Stimulated activated naive CD8-positive, alpha-beta T cell treated with anti-CD3 and anti-CD28 coated beads, Interleukin-15, amount 100 ng/mL, for 72 hours (primary cell): ENCODE results near the gene LIG4.

Source experiments
- ATAC-seq: fragments of 150-1000 bp; cut with Tn5 transposase; 2 replicates; pipeline ENCODE4 v1.10.0; 2021; ENCODE audit warnings: mild to moderate bottlenecking, moderate library complexity
- DNase-seq, 2 donors: peaks; one replicate each; pipeline ENCODE4 v3.0.0; 2021 to 2022
- H3K27ac Mint-ChIP-seq, 2 donors: one replicate each; pipeline ENCODE4 v1.8.0; 2022; ENCODE audit warnings: mild to moderate bottlenecking in 2 of 2, mixed read lengths in 2 of 2, moderate library complexity in 2 of 2
- H3K27me3 Mint-ChIP-seq: one replicate; pipeline ENCODE4 v1.8.0; 2022; ENCODE audit warnings: mixed read lengths
- H3K4me1 Mint-ChIP-seq: one replicate; pipeline ENCODE4 v1.8.0; 2022; ENCODE audit warnings: mild to moderate bottlenecking, mixed read lengths
- H3K4me3 Mint-ChIP-seq, 2 donors: one replicate each; pipeline ENCODE4 v1.8.0; 2022; ENCODE audit warnings: mild to moderate bottlenecking in 2 of 2, mixed read lengths in 2 of 2, moderate library complexity in 1 of 2
- H3K9me3 Mint-ChIP-seq, 2 donors: one replicate each; pipeline ENCODE4 v1.8.0; 2022; ENCODE audit warnings: mixed read lengths in 2 of 2

LIG4 gene

GRCh38 chr13:108213946-108214345, 1.4 kb downstream of the LIG4 start:
- Mint-ChIP-seq H3K27ac (peak overlapping the region in 1 of 2 donors; percentile 80), H3K9me3 (peaks cover 10 to 12% of the 10 kb centered on the region in 2 donors), H3K27me3 (no peaks in the 10 kb centered on the region), H3K4me1 (peaks cover 23% of the 10 kb centered on the region), H3K4me3 (peak overlapping the region; percentile 81 to 85)
- no peak for ATAC-seq
- no peak for DNase-seq

GRCh38 chr13:108212886-108213285, 2.5 kb downstream of the LIG4 start:
- H3K4me3 Mint-ChIP-seq: no peak overlapping the region
- H3K27ac Mint-ChIP-seq: peak overlapping the region in 1 of 2 donors; percentile 83
- peaks cover 23% of the 10 kb centered on the region for H3K4me1 Mint-ChIP-seq
- DNase-seq: no peak
- no peak for ATAC-seq
- H3K9me3 Mint-ChIP-seq: peaks cover 12 to 15% of the 10 kb centered on the region in 2 donors
- no peaks in the 10 kb centered on the region for H3K27me3 Mint-ChIP-seq

GRCh38 chr13:108210551-108210950, 4.8 kb downstream of the LIG4 start:
- DNase-seq: no peak
- Mint-ChIP-seq H3K27me3 (no peaks in the 10 kb centered on the region), H3K9me3 (peaks cover 12 to 15% of the 10 kb centered on the region in 2 donors), H3K4me1 (peaks cover 9% of the 10 kb centered on the region), H3K4me3 (no peak overlapping the region), H3K27ac (no peak overlapping the region)
- ATAC-seq: no peak

- H3K9me3 Mint-ChIP-seq: peaks cover 0 to 11% of the 10 kb centered on the region in 2 donors
- H3K27me3 Mint-ChIP-seq: peaks cover 29% of the 10 kb centered on the region
- H3K27ac Mint-ChIP-seq: no peak overlapping the region
- ATAC-seq (peak; percentile 94), DNase-seq (no peak)
- no peak overlapping the region for H3K4me3 Mint-ChIP-seq
- H3K4me1 Mint-ChIP-seq: peaks cover 14% of the 10 kb centered on the region
These were observed 14.4 kb downstream of the LIG4 start for GRCh38 chr13:108200781-108201398.

GRCh38 chr13:108195861-108196260, 19.5 kb downstream of the LIG4 start:
- Mint-ChIP-seq H3K4me3 (no peak overlapping the region), H3K4me1 (no peaks in the 10 kb centered on the region), H3K9me3 (peaks cover 2 to 30% of the 10 kb centered on the region in 2 donors), H3K27me3 (peaks cover 21% of the 10 kb centered on the region), H3K27ac (no peak overlapping the region)
- ATAC-seq (no peak), DNase-seq (no peak)

- ATAC-seq (no peak), DNase-seq (no peak)
- Mint-ChIP-seq H3K4me3 (no peak overlapping the region), H3K27me3 (peaks cover 21% of the 10 kb centered on the region), H3K9me3 (peaks cover 8 to 30% of the 10 kb centered on the region in 2 donors), H3K27ac (no peak overlapping the region), H3K4me1 (no peaks in the 10 kb centered on the region)
These were observed 20.2 kb downstream of the LIG4 start for GRCh38 chr13:108195146-108195545.

- H3K9me3 Mint-ChIP-seq: peaks cover 8 to 30% of the 10 kb centered on the region in 2 donors
- ATAC-seq (no peak), DNase-seq (no peak)
- H3K4me3 Mint-ChIP-seq: no peak overlapping the region
- peaks cover 15% of the 10 kb centered on the region for H3K27me3 Mint-ChIP-seq
- no peaks in the 10 kb centered on the region for H3K4me1 Mint-ChIP-seq
- no peak overlapping the region for H3K27ac Mint-ChIP-seq
These were observed 20.9 kb downstream of the LIG4 start for GRCh38 chr13:108194435-108194936.

GRCh38 chr13:108193806-108194205, 21.5 kb downstream of the LIG4 start:
- Mint-ChIP-seq H3K27me3 (peaks cover 12% of the 10 kb centered on the region), H3K4me1 (no peaks in the 10 kb centered on the region), H3K27ac (no peak overlapping the region), H3K4me3 (no peak overlapping the region), H3K9me3 (peaks cover 8 to 28% of the 10 kb centered on the region in 2 donors)
- no peak for ATAC-seq
- no peak for DNase-seq

- DNase-seq (no peak), ATAC-seq (no peak)
- H3K4me3 Mint-ChIP-seq: no peak overlapping the region
- H3K27me3 Mint-ChIP-seq: peaks cover 9% of the 10 kb centered on the region
- H3K9me3 Mint-ChIP-seq: peaks cover 8 to 19% of the 10 kb centered on the region in 2 donors
- H3K27ac Mint-ChIP-seq: no peak overlapping the region
- no peaks in the 10 kb centered on the region for H3K4me1 Mint-ChIP-seq
These were observed 24.4 kb downstream of the LIG4 start for GRCh38 chr13:108190897-108191296.

GRCh38 chr13:108188260-108188659, 27.1 kb downstream of the LIG4 start:
- Mint-ChIP-seq H3K9me3 (peaks cover 0 to 8% of the 10 kb centered on the region in 2 donors), H3K27me3 (peaks cover 9% of the 10 kb centered on the region), H3K4me3 (no peak overlapping the region), H3K4me1 (no peaks in the 10 kb centered on the region), H3K27ac (no peak overlapping the region)
- DNase-seq: no peak
- ATAC-seq: no peak

GRCh38 chr13:108185223-108185622, 30.1 kb downstream of the LIG4 start:
- no peak for ATAC-seq
- H3K4me1 Mint-ChIP-seq: no peaks in the 10 kb centered on the region
- no peak for DNase-seq
- H3K9me3 Mint-ChIP-seq: no peaks in the 10 kb centered on the region
- H3K27ac Mint-ChIP-seq: no peak overlapping the region
- no peak overlapping the region for H3K4me3 Mint-ChIP-seq
- peaks cover 9% of the 10 kb centered on the region for H3K27me3 Mint-ChIP-seq

GRCh38 chr13:108182652-108183051, 32.7 kb downstream of the LIG4 start:
- Mint-ChIP-seq H3K4me3 (no peak overlapping the region), H3K4me1 (no peaks in the 10 kb centered on the region), H3K27me3 (peaks cover 1% of the 10 kb centered on the region), H3K9me3 (no peaks in the 10 kb centered on the region), H3K27ac (no peak overlapping the region)
- ATAC-seq (no peak), DNase-seq (no peak)

GRCh38 chr13:108178078-108178477, 37.3 kb downstream of the LIG4 start:
- no peaks in the 10 kb centered on the region for H3K9me3 Mint-ChIP-seq
- no peak overlapping the region for H3K4me3 Mint-ChIP-seq
- H3K27me3 Mint-ChIP-seq: no peaks in the 10 kb centered on the region
- no peak for DNase-seq
- H3K4me1 Mint-ChIP-seq: no peaks in the 10 kb centered on the region
- no peak for ATAC-seq
- no peak overlapping the region for H3K27ac Mint-ChIP-seq

GRCh38 chr13:108176685-108177274, 38.6 kb downstream of the LIG4 start:
- Mint-ChIP-seq H3K27ac (no peak overlapping the region), H3K4me3 (no peak overlapping the region), H3K27me3 (no peaks in the 10 kb centered on the region), H3K4me1 (no peaks in the 10 kb centered on the region), H3K9me3 (peaks cover 6 to 8% of the 10 kb centered on the region in 2 donors)
- ATAC-seq: no peak
- DNase-seq: peak; percentile 25 to 34

- Mint-ChIP-seq H3K9me3 (peaks cover 21 to 35% of the 10 kb centered on the region in 2 donors), H3K27me3 (no peaks in the 10 kb centered on the region), H3K4me3 (no peak overlapping the region), H3K4me1 (no peaks in the 10 kb centered on the region), H3K27ac (no peak overlapping the region)
- ATAC-seq: no peak
- no peak for DNase-seq
These were observed 46.4 kb downstream of the LIG4 start for GRCh38 chr13:108168929-108169328.

GRCh38 chr13:108166078-108166477, 49.3 kb downstream of the LIG4 start:
- Mint-ChIP-seq H3K4me3 (no peak overlapping the region), H3K27me3 (no peaks in the 10 kb centered on the region), H3K4me1 (no peaks in the 10 kb centered on the region), H3K9me3 (peaks cover 7 to 22% of the 10 kb centered on the region in 2 donors), H3K27ac (no peak overlapping the region)
- ATAC-seq (no peak), DNase-seq (no peak)
